HEK293T (cell line): ENCODE measurements around the gene SCMH1.

Source experiments
- BHLHE40 ChIP-seq: fragments of 450-650 bp; IDR thresholded peaks from 2 replicates; pipeline ENCODE4 v1.6.1; 2016; ENCODE audit warnings: mild to moderate bottlenecking, moderate library complexity, borderline replicate concordance
- ELF4 ChIP-seq: fragments of 450-650 bp; IDR thresholded peaks from 2 replicates; pipeline ENCODE4 v1.6.1; 2017; ENCODE audit warnings: antibody characterized with exemption
- FOXK2 ChIP-seq: fragments of 450-650 bp; IDR thresholded peaks from 2 replicates; pipeline ENCODE4 v1.6.1; 2016; ENCODE audit warnings: mild to moderate bottlenecking
- FOXM1 ChIP-seq: fragments of 450-650 bp; IDR thresholded peaks from 2 replicates; pipeline ENCODE4 v1.6.1; 2017; ENCODE audit warnings: mild to moderate bottlenecking, borderline replicate concordance
- HDGF ChIP-seq: fragments of 450-650 bp; IDR thresholded peaks from 2 replicates; pipeline ENCODE4 v1.6.1; 2017; ENCODE audit warnings: antibody characterized with exemption, borderline replicate concordance
- L3MBTL2 ChIP-seq: fragments of 450-650 bp; conservative IDR thresholded peaks from 2 replicates; pipeline ENCODE4 v1.6.1; 2016; ENCODE audit warnings: mild to moderate bottlenecking
- NFRKB ChIP-seq: fragments of 450-650 bp; IDR thresholded peaks from 2 replicates; pipeline ENCODE4 v1.6.1; 2016; ENCODE audit warnings: mild to moderate bottlenecking, moderate library complexity
- SP1 ChIP-seq: fragments of 450-650 bp; IDR thresholded peaks from 2 replicates; pipeline ENCODE4 v1.6.1; 2017
- SUZ12 ChIP-seq: fragments of 450-650 bp; IDR thresholded peaks from 2 replicates; pipeline ENCODE4 v1.6.1; 2016; ENCODE audit warnings: mild to moderate bottlenecking
- TARDBP ChIP-seq: fragments of 450-650 bp; IDR thresholded peaks from 2 replicates; pipeline ENCODE4 v1.6.1; 2016
- ZNF384 ChIP-seq: fragments of 450-650 bp; IDR thresholded peaks from 2 replicates; pipeline ENCODE4 v1.6.1; 2016

GRCh38 chr1:41109310-41110197, 132.6 kb downstream of the SCMH1 start:
- no peak for TF ChIP-seq SUZ12
- TF ChIP-seq FOXK2: no peak
- no peak for TF ChIP-seq FOXM1
- TF ChIP-seq SP1: no peak
- no peak for TF ChIP-seq TARDBP
- TF ChIP-seq L3MBTL2: no peak
- TF ChIP-seq BHLHE40: no peak
- TF ChIP-seq ZNF384: no peak
- no peak for TF ChIP-seq HDGF
- no peak for TF ChIP-seq ELF4
- no peak for TF ChIP-seq NFRKB
